Measurements from ENCODE around the gene HYDIN.
"Not testable (repeated sequence)": the region's sequence is repeated elsewhere in the genome, so short reads cannot be mapped to it uniquely, and the experiment has no call there.

HYDIN gene

GRCh38 chr16:70984675-70985074 lies 245.8 kb downstream of the HYDIN start:
- DNase-seq = not testable (repeated sequence)

GRCh38 chr16:70968332-70968731 lies 262.2 kb downstream of the HYDIN start:
- not testable (repeated sequence) for DNase-seq

- DNase-seq = not testable (repeated sequence)
These were observed 270.4 kb downstream of the HYDIN start for GRCh38 chr16:70960169-70960568.

DNA sequence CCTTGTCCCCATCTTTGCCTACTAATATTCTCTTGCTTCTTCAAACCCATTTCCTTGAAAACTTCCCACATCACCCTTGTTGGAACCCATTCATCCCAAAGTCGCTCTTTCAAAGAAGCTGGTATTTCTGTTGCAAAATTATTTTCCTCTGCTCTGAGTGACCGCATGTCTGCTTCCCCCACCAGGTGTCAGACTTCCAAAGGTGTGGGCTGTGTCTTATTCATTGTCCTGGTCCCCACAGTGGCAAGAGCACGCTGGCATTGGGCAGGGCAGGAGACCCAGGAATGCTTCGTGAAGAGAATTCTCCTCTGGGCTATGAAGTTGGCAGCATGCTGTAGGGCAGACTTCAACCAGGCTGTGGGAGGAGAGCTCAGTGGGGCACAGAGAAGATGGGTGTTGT lies 275.6 kb downstream of the HYDIN start:
- not testable (repeated sequence) for DNase-seq

- DNase-seq = not testable (repeated sequence)
These were observed 276.7 kb downstream of the HYDIN start for GRCh38 chr16:70953824-70954223.

DNA sequence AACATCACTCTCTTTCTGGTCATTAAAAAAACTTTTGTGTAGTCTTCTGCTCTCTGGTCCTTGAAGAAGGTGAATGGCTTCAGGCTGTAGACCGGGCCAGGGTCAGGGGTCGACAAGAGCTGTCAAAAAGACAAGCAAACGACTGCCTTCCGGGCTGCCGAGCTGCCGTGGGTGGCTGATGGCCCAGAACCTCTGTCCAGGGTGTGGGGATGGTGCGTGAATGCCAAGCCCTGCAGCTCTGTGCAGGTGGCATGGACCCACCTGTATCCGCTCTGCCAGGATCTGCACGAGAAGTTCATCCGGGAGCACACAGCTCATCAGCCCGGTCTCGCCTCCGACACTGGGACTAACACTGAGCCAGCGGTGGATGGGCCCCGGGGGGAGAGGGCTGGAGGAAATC lies 287.0 kb downstream of the HYDIN start:
- DNase-seq = not testable (repeated sequence)

GRCh38 chr16:70939690-70940359 lies 290.7 kb downstream of the HYDIN start:
- not testable (repeated sequence) for DNase-seq

GRCh38 chr16:70936781-70937525 lies 293.6 kb downstream of the HYDIN start:
- DNase-seq = not testable (repeated sequence)

DNA sequence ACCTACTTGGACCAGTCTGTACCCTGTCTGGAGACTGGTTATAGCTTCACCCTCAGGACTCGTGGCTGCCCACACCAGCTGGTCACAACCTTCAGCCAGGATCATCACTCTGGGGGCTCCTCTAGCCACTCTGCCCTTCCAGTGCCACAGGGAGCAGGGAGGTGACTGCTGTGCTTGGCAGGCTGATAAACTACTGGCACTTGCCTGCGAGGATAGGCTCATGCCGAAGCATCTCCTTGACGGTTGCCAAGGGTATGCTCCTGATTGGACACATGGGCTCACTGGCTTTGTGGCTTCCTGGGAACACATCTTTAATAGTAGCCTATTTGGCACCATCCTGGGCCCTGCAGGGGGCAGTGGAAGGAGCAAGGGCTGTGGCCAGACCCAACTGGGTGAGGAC lies 295.2 kb downstream of the HYDIN start:
- not testable (repeated sequence) for DNase-seq

DNA sequence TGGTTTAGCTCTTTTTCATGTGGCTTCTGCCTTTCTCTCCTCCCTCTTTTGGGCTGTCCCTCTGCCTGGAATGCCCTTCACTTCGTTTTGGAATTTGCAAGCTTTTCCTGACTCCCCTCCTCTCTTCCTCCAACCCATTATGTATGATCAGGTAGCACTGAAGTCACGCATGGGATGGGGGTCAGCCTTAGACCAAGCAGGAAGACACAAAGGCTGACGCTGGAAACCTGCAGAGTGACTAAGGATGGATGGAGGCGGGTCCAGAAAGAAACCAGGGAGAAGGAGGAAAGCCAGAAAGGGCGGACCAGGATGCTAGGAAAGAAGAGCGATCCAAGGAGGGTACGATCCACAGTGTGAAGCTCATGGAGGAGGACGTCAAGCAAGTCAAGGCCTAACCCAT lies 296.8 kb downstream of the HYDIN start:
- DNase-seq = not testable (repeated sequence)

- not testable (repeated sequence) for DNase-seq
These were observed 299.8 kb downstream of the HYDIN start for GRCh38 chr16:70930757-70931156.

GRCh38 chr16:70922164-70922563 lies 308.4 kb downstream of the HYDIN start:
- DNase-seq = not testable (repeated sequence)

GRCh38 chr16:70920661-70921060 lies 309.9 kb downstream of the HYDIN start:
- not testable (repeated sequence) for DNase-seq

DNA sequence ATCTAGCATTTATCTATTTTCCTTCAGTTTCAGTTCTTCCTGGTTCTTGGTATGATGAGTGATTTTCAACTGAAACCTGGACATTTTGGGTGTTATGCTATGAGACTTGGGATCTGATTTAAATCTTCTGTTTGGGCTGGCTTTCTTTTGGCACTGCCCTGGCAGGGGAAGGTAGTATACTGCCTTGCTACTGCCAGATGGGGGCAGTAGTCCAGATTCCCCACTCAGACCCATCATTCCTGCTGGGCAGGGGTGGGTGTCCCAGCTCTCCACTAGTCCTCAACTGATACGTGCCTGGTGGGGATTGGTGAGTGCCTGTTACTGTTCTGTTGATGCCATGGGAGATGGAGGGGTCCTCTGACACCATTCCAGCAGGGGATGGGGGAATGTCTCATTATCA lies 342.3 kb downstream of the HYDIN start:
- DNase-seq = not testable (repeated sequence)

GRCh38 chr16:70884652-70885051 lies 345.9 kb downstream of the HYDIN start:
- not testable (repeated sequence) for DNase-seq

DNA sequence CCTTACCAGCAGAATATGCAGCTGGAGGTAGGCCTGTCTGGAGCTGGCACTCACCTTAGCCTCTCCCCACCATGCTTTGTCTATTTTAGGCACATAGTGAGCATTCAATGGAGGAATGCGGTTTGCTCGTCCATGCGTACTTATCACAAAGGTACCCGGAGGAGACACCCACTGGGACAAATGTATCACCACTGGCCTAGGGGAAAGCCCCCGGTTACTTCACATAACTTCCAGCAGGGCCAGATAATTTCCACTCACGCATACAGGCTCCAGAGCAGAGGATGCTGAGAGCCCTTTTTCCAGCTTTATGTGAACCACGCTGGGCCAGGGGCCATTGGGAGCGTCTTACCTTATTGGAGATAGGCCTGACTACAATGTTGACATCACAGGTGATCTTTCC lies 348.2 kb downstream of the HYDIN start:
- DNase-seq = not testable (repeated sequence)

GRCh38 chr16:70877895-70878294 lies 352.6 kb downstream of the HYDIN start:
- DNase-seq = not testable (repeated sequence)

DNA sequence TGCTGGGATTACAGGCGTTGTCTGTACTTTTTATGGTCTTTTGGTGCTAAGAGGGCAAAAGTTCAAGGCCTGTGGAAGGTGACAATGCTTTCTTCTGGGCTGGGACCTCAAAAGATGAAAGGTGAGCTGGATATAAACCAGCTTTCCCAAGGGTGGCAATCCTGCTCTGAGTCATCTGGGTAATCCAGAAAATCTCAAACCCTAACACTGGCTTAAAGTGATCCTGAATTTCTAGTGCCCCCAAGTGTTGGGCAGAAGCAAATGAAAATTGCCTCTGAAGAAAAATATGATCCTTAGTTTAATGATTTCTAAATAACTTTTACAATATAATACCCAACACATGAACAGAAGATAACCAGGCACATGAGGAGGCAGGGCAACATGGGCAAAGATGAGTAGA lies 354.1 kb downstream of the HYDIN start:
- DNase-seq = not testable (repeated sequence)

GRCh38 chr16:70864698-70865097 lies 365.8 kb downstream of the HYDIN start:
- not testable (repeated sequence) for DNase-seq

GRCh38 chr16:70861996-70862395 lies 368.5 kb downstream of the HYDIN start:
- not testable (repeated sequence) for DNase-seq

DNA sequence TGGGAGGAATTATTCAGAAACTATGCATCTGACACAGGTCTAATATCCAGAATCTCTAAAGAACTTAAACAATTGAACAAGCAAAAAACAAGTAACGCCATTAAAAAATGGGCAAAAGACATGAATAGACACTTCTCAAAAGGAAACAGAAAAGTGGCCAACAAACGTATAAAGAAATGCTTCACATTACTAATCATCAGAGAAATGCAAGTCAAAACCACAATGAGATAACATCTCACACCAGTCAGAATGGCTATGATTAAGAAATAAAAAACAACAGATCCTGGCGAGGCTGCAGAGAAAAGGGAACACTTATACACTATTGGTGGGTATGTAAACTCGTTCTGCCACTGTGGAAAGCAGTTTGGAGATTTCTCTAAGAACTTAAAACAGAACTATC lies 379.2 kb downstream of the HYDIN start:
- not testable (repeated sequence) for DNase-seq

DNA sequence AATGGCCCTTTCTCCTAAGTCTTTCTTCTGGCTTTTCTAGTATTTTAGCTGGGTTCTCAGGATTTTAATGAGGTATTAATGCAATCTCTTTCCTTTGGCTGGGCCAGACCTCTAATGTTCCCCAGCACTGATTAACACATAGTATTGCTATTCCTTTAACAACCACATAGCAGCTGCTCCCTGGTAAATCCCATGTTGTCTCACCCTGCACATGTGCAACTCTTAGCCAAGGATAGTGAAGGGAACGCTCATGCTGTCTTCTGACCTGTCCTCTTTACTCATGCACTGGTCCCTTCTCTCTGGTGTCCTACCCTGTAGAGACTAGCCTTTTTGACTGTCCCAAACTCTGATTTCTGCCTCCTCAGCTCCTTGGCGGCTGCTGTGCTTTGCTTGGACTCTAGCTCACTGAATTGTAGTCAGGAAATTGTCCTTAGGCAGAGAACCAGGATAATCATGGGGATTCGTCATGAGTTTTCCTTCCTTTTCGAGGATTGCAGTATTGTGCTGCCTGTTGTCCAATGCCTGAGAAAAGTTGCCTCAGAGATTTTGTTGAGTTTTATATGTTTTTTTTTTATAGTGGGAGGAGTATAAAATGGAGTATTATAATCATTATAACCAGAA lies 406.9 kb downstream of the HYDIN start:
- DNase-seq = not testable (repeated sequence)

DNA sequence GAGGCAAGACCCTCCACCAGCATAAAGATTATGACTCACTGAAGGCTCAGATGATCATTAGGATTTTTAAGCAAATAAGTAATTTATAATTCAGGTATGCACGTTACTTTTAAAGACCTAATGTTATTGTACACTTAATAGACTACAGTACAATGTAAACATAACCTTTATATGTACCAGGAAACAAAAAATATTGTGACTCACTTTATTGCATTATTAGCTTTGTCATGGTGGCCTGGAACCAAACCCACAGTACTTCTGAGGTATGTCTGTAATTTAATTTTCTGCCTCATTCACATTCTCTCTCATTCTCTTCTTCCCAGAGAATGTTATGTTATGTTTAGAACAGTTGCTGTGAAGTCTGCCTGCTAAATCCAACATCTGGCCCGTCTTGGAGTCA lies 407.8 kb downstream of the HYDIN start:
- not testable (repeated sequence) for DNase-seq

DNA sequence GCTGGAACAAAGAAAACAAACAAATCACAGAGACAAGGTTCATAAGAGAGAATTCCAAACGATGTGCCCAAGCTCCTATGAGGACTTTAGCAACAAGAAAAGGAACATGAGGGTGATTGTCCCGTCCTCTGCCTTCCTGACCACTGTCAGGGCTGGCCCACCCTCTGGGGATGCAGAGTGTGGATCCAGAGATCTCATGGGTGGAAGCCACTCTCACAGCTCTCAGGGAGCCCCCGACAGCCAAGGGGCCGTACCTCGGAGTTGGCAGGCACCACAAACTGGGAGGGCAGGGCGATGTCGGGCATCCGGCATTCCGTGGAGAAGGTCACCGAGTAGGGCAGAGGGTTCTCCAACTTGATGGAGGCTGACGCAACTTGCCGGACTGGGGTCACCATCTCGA lies 412.4 kb downstream of the HYDIN start:
- DNase-seq = not testable (repeated sequence)

Measured in activated naive CD4-positive, alpha-beta T cell (primary cell).